Posterior cingulate gyrus (tissue), 11 donors: ENCODE measurements around the gene TLDC2.
"Not testable (repeated sequence)": the region's sequence is repeated elsewhere in the genome, so short reads cannot be mapped to it uniquely, and the experiment has no call there.

ENCODE experiments used
- DNase-seq, 10 donors: peaks; one replicate each; pipeline versions ENCODE4 v3.0.0 to v3.0.0-alpha.2; 2020 to 2021; ENCODE audit warnings: mixed read lengths in 3 of 10
- intact Hi-C: fragments of 100-400 bp; cut with DNase I; formaldehyde crosslinking; loops from one replicate; pipeline ENCODE4 v1.15.1; 2023

TLDC2 gene

GRCh38 chr20:36936761-36937401 is 60.9 kb downstream of the TLDC2 start:
- DNase-seq, intact Hi-C loops: not testable (repeated sequence)

GRCh38 chr20:36937402-36937770 is 61.4 kb downstream of the TLDC2 start:
- intact Hi-C loops = no loop called here
- DNase-seq = no peak

- no peak for DNase-seq
- intact Hi-C loops = no loop called here
Observed at GRCh38 chr20:36941401-36941835, 65.5 kb downstream of the TLDC2 start.
